Suprapubic skin (tissue), 4 donors: ENCODE results near the gene DCLRE1B. TPM values are rescaled to one million over a fixed set of nuclear protein-coding genes. Genes with fewer than 3 reads are reported as not detected.

Experiments used
- DNase-seq, 2 donors: peaks; one replicate each; pipeline ENCODE4 v3.0.0-alpha.2; 2019; ENCODE audit warnings: low spot score in 2 of 2
- H3K27ac ChIP-seq: fragments of 200-600 bp; sonication (generic); one replicate; pipeline ENCODE4 v1.5.1; 2019
- H3K27me3 ChIP-seq: fragments of 200-600 bp; sonication (generic); one replicate; pipeline ENCODE4 v1.5.1; 2019
- H3K36me3 ChIP-seq: fragments of 200-600 bp; sonication (generic); one replicate; pipeline ENCODE4 v1.5.1; 2019
- H3K4me1 ChIP-seq: fragments of 200-600 bp; sonication (generic); one replicate; pipeline ENCODE4 v1.5.1; 2019
- H3K4me3 ChIP-seq: fragments of 200-600 bp; sonication (generic); one replicate; pipeline ENCODE4 v1.5.1; 2019; ENCODE audit warnings: mild to moderate bottlenecking
- H3K9me3 ChIP-seq: fragments of 200-600 bp; sonication (generic); one replicate; pipeline ENCODE4 v1.5.1; 2019
- CTCF ChIP-seq, 2 donors: fragments of 200-600 bp in 1 of 2; fragments of 450-650 bp in 1 of 2; sonication (generic) in 1 of 2; IDR thresholded peaks; one replicate each; pipeline ENCODE4 v1.5.1; 2016 to 2019; ENCODE audit warnings: antibody characterized with exemption in 2 of 2, mild to moderate bottlenecking in 1 of 2, moderate library complexity in 1 of 2
- EP300 ChIP-seq: sonication (generic); formaldehyde crosslinking; IDR thresholded peaks from one replicate; pipeline ENCODE4 v1.6.1; 2017; ENCODE audit warnings: antibody characterized with exemption
- POLR2A ChIP-seq, 2 donors: fragments of 450-650 bp; IDR thresholded peaks; one replicate each; pipeline ENCODE4 v1.6.1; 2017; ENCODE audit warnings: antibody characterized with exemption in 2 of 2, mild to moderate bottlenecking in 2 of 2, moderate library complexity in 2 of 2
- POLR2AphosphoS5 ChIP-seq, 3 donors: sonication (generic); formaldehyde crosslinking; IDR thresholded peaks; one replicate each; pipeline ENCODE4 v1.6.1; 2017; ENCODE audit warnings: antibody characterized with exemption in 3 of 3
- WGBS: methylation state at CpG from one replicate; pipeline ENCODE4 v1.1.5; 2018; 5-methylcytosine and 5-hydroxymethylcytosine counted together
- total RNA-seq, 4 donors: library from RNA; depleted of rRNA; stranded (reverse); fragments of >200 nt; gene quantifications; one replicate each; pipeline ENCODE4 v1.1.0, GENCODE V29; 2016

The DCLRE1B gene
- total RNA-seq, 4 donors from 2014 or later = 4.3 to 8.9 (median 6.3) TPM

- peaks cover 63% of the 10 kb centered on the region for H3K4me1 ChIP-seq
- WGBS = 79% methylated on average over 5 of the region's 5 CpGs
Observed at GRCh38 chr1:113934511-113935055, 29.5 kb downstream of the DCLRE1B start.

GRCh38 chr1:113935176-113935575, 30.1 kb downstream of the DCLRE1B start:
- H3K27ac ChIP-seq = no peak overlapping the region
- H3K4me3 ChIP-seq = no peak overlapping the region
- H3K9me3 ChIP-seq = no peaks in the 10 kb centered on the region
- 94% methylated on average over 1 of the region's 1 CpG for WGBS
- no peak for DNase-seq
- H3K36me3 ChIP-seq = no peaks in the 10 kb centered on the region
- H3K4me1 ChIP-seq = peaks cover 66% of the 10 kb centered on the region
- TF ChIP-seq POLR2AphosphoS5 (IDR thresholded peaks at IDR 0.05) = no peak
- no peak for TF ChIP-seq POLR2A (IDR thresholded peaks at IDR 0.05)
- TF ChIP-seq EP300 = no peak
- no peaks in the 10 kb centered on the region for H3K27me3 ChIP-seq

More at GRCh38 chr1:113934511-113935055, 29.5 kb downstream of the DCLRE1B start:
- no peak for TF ChIP-seq EP300
- TF ChIP-seq CTCF (IDR thresholded peaks at IDR 0.05) = no peak
- no peak for TF ChIP-seq POLR2A (IDR thresholded peaks at IDR 0.05)
- TF ChIP-seq POLR2AphosphoS5 (IDR thresholded peaks at IDR 0.05) = no peak
- no peak overlapping the region for H3K27ac ChIP-seq
- DNase-seq = no peak
- H3K4me3 ChIP-seq = no peak overlapping the region
- no peaks in the 10 kb centered on the region for H3K9me3 ChIP-seq
- no peaks in the 10 kb centered on the region for H3K27me3 ChIP-seq
- no peaks in the 10 kb centered on the region for H3K36me3 ChIP-seq

- no peaks in the 10 kb centered on the region for H3K27me3 ChIP-seq
- H3K27ac ChIP-seq = no peak overlapping the region
- no peak for DNase-seq
- TF ChIP-seq POLR2AphosphoS5 (IDR thresholded peaks at IDR 0.05) = no peak
- no peak for TF ChIP-seq EP300
- no peak for TF ChIP-seq POLR2A (IDR thresholded peaks at IDR 0.05)
- TF ChIP-seq CTCF (IDR thresholded peaks at IDR 0.05) = no peak
- no peaks in the 10 kb centered on the region for H3K9me3 ChIP-seq
- H3K4me3 ChIP-seq = no peak overlapping the region
- 81% methylated on average over 1 of the region's 1 CpG for WGBS
- H3K36me3 ChIP-seq = peaks cover 8% of the 10 kb centered on the region
- H3K4me1 ChIP-seq = peaks cover 59% of the 10 kb centered on the region
Observed at GRCh38 chr1:113935970-113936369, 30.8 kb downstream of the DCLRE1B start.

GRCh38 chr1:113937146-113937545, 32.0 kb downstream of the DCLRE1B start:
- no peak overlapping the region for H3K27ac ChIP-seq
- WGBS = 76% methylated on average over 1 of the region's 1 CpG
- no peaks in the 10 kb centered on the region for H3K9me3 ChIP-seq
- no peak for TF ChIP-seq EP300
- TF ChIP-seq POLR2AphosphoS5 (IDR thresholded peaks at IDR 0.05) = no peak
- TF ChIP-seq POLR2A (IDR thresholded peaks at IDR 0.05) = no peak
- TF ChIP-seq CTCF (IDR thresholded peaks at IDR 0.05) = no peak
- DNase-seq = no peak
- no peaks in the 10 kb centered on the region for H3K27me3 ChIP-seq
- peaks cover 47% of the 10 kb centered on the region for H3K4me1 ChIP-seq
- peaks cover 19% of the 10 kb centered on the region for H3K36me3 ChIP-seq
- H3K4me3 ChIP-seq = no peak overlapping the region

- Histone ChIP-seq H3K9me3 (no peaks in the 10 kb centered on the region), H3K27me3 (no peaks in the 10 kb centered on the region), H3K27ac (no peak overlapping the region), H3K36me3 (peaks cover 20% of the 10 kb centered on the region), H3K4me3 (no peak overlapping the region), H3K4me1 (peaks cover 38% of the 10 kb centered on the region)
- 68% methylated on average over 5 of the region's 5 CpGs for WGBS
- no peak for TF ChIP-seq EP300
- no peak for TF ChIP-seq POLR2A (IDR thresholded peaks at IDR 0.05)
- no peak for TF ChIP-seq CTCF (IDR thresholded peaks at IDR 0.05)
- TF ChIP-seq POLR2AphosphoS5 (IDR thresholded peaks at IDR 0.05) = no peak
- no peak for DNase-seq
Observed at GRCh38 chr1:113938192-113938591, 33.1 kb downstream of the DCLRE1B start.
